HG03432 (cell line): ENCODE results near the gene TBX4.

ENCODE experiments used
- ATAC-seq: cut with Tn5 transposase; IDR thresholded peaks from one replicate; pipeline ENCODE4 v1.9.1; 2021; ENCODE audit warnings: mild to moderate bottlenecking, moderate library complexity; ENCODE audit not compliant: unreplicated experiment

Gene TBX4

GRCh38 chr17:61452301-61453290 is at the start of gene TBX4:
TBX4 (plus strand) TSS chr17:61452422; CDS start chr17:61456491, 4,069 bp downstream.
- ATAC-seq = no peak

- ATAC-seq = no peak
Observed at GRCh38 chr17:61402978-61403800, 49.0 kb upstream of the TBX4 start.

GRCh38 chr17:61403801-61404662 is 48.2 kb upstream of the TBX4 start:
- ATAC-seq = no peak

GRCh38 chr17:61404663-61404912 is 47.6 kb upstream of the TBX4 start:
- ATAC-seq = no peak

GRCh38 chr17:61404913-61405685 is 47.1 kb upstream of the TBX4 start:
- ATAC-seq = no peak

GRCh38 chr17:61405686-61406536 is 46.3 kb upstream of the TBX4 start:
- ATAC-seq = no peak

GRCh38 chr17:61406537-61406845 is 45.7 kb upstream of the TBX4 start:
- ATAC-seq = no peak

GRCh38 chr17:61406971-61407911 is 45.0 kb upstream of the TBX4 start:
- no peak for ATAC-seq

GRCh38 chr17:61408151-61409041 is 43.8 kb upstream of the TBX4 start:
- no peak for ATAC-seq

GRCh38 chr17:61409301-61410112 is 42.7 kb upstream of the TBX4 start:
- ATAC-seq = no peak

GRCh38 chr17:61410141-61411010 is 41.8 kb upstream of the TBX4 start:
- ATAC-seq = peak; percentile 28

- ATAC-seq = no peak
Observed at GRCh38 chr17:61411011-61411260, 41.3 kb upstream of the TBX4 start.

- ATAC-seq = peak; percentile 15
Observed at GRCh38 chr17:61411261-61412142, 40.7 kb upstream of the TBX4 start.

GRCh38 chr17:61412143-61412859 is 39.9 kb upstream of the TBX4 start:
- peak; percentile 72 for ATAC-seq
